ENCODE results near the gene EMC7. TPM values are rescaled to one million over a fixed set of nuclear protein-coding genes. Genes with fewer than 3 reads are reported as not detected.

Gene EMC7
- total RNA-seq, 1 donor from 2014 or later, result 66.8 TPM

- Histone ChIP-seq H3K9me3 (no peaks in the 10 kb centered on the region), H3K4me3 (no peak overlapping the region), H3K36me3 (no peaks in the 10 kb centered on the region), H3K27ac (no peak overlapping the region), H3K27me3 (no peaks in the 10 kb centered on the region), H3K4me1 (no peaks in the 10 kb centered on the region)
- ATAC-seq, result no peak
- no peak for TF ChIP-seq CTCF (IDR thresholded peaks at IDR 0.05)
- intact Hi-C loops (cut with DNase I), result loop anchor here (10.0 kb wide), 1 partner anchor 140 kb away; no protein-coding TSS in a partner anchor
- no peak for DNase-seq
Measured at GRCh38 chr15:34065261-34065660, 36.4 kb downstream of the EMC7 start.

- DNase-seq (no peak), ATAC-seq (no peak)
Measured at GRCh38 chr15:34064438-34064837, 37.2 kb downstream of the EMC7 start.

GRCh38 chr15:34059946-34060345 lies 41.7 kb downstream of the EMC7 start:
- ATAC-seq, result no peak
- H3K36me3 ChIP-seq, result no peaks in the 10 kb centered on the region
- H3K9me3 ChIP-seq, result no peaks in the 10 kb centered on the region
- no peak overlapping the region for H3K4me3 ChIP-seq
- no peaks in the 10 kb centered on the region for H3K4me1 ChIP-seq
- intact Hi-C loops (cut with DNase I), result loop anchor here (10.0 kb wide), 1 partner anchor 145 kb away; no protein-coding TSS in a partner anchor
- H3K27ac ChIP-seq, result no peak overlapping the region
- H3K27me3 ChIP-seq, result no peaks in the 10 kb centered on the region
- DNase-seq, result no peak
- TF ChIP-seq CTCF (IDR thresholded peaks at IDR 0.05), result no peak

More at GRCh38 chr15:34064438-34064837, 37.2 kb downstream of the EMC7 start:
- no peak for TF ChIP-seq CTCF (IDR thresholded peaks at IDR 0.05)
- Histone ChIP-seq H3K36me3 (no peaks in the 10 kb centered on the region), H3K27me3 (no peaks in the 10 kb centered on the region), H3K27ac (no peak overlapping the region), H3K9me3 (no peaks in the 10 kb centered on the region), H3K4me1 (no peaks in the 10 kb centered on the region), H3K4me3 (no peak overlapping the region)
- intact Hi-C loops (cut with DNase I), result loop anchor here (10.0 kb wide), 1 partner anchor 140 kb away; no protein-coding TSS in a partner anchor

GRCh38 chr15:34059476-34059875 lies 42.2 kb downstream of the EMC7 start:
- no peak overlapping the region for H3K4me3 ChIP-seq
- TF ChIP-seq CTCF (IDR thresholded peaks at IDR 0.05), result no peak
- H3K27ac ChIP-seq, result no peak overlapping the region
- intact Hi-C loops (cut with DNase I), result no loop called here
- H3K9me3 ChIP-seq, result no peaks in the 10 kb centered on the region
- no peak for ATAC-seq
- DNase-seq, result no peak
- no peaks in the 10 kb centered on the region for H3K36me3 ChIP-seq
- H3K4me1 ChIP-seq, result no peaks in the 10 kb centered on the region
- H3K27me3 ChIP-seq, result no peaks in the 10 kb centered on the region

GRCh38 chr15:34056911-34057310 lies 44.8 kb downstream of the EMC7 start:
- intact Hi-C loops (cut with DNase I), result no loop called here
- Histone ChIP-seq H3K27me3 (no peaks in the 10 kb centered on the region), H3K4me1 (no peaks in the 10 kb centered on the region), H3K36me3 (no peaks in the 10 kb centered on the region), H3K27ac (no peak overlapping the region), H3K4me3 (no peak overlapping the region), H3K9me3 (no peaks in the 10 kb centered on the region)
- no peak for TF ChIP-seq CTCF (IDR thresholded peaks at IDR 0.05)
- ATAC-seq (no peak), DNase-seq (no peak)

Measured in upper lobe of right lung (tissue), 1 donor.